ENCODE data around the gene AHRR. TPM values are rescaled to one million over a fixed set of nuclear protein-coding genes. Genes with fewer than 3 reads are reported as not detected.

The AHRR gene
- total RNA-seq, 1 donor from 2014 or later = 1.4 TPM

- Histone ChIP-seq H3K27me3 (ENCODE audit: low read depth) (no peaks in the 10 kb centered on the region), H3K4me3 (no peak overlapping the region), H3K9me3 (replicated peaks) (no peaks in the 10 kb centered on the region), H3K4me1 (no peaks in the 10 kb centered on the region), H3K36me3 (no peaks in the 10 kb centered on the region), H3K27ac (replicated peaks) (no peak overlapping the region)
- intact Hi-C loops (cut with micrococcal nuclease) = no loop called here
- no peak for TF ChIP-seq CTCF (IDR thresholded peaks at IDR 0.05; ENCODE audit: borderline replicate concordance)
- DNase-seq = no peak
Observed at GRCh38 chr5:436641-436975, 115.1 kb downstream of the AHRR start.

GRCh38 chr5:437281-437771 is 115.8 kb downstream of the AHRR start:
- intact Hi-C loops (cut with micrococcal nuclease) = no loop called here
- TF ChIP-seq CTCF (IDR thresholded peaks at IDR 0.05; ENCODE audit: borderline replicate concordance) = no peak
- H3K9me3 ChIP-seq (replicated peaks) = no peaks in the 10 kb centered on the region
- no peak for DNase-seq
- H3K4me1 ChIP-seq = peaks cover 5% of the 10 kb centered on the region
- no peaks in the 10 kb centered on the region for H3K36me3 ChIP-seq
- no peaks in the 10 kb centered on the region for H3K27me3 ChIP-seq (ENCODE audit: low read depth)
- H3K4me3 ChIP-seq = no peak overlapping the region
- H3K27ac ChIP-seq (replicated peaks) = no peak overlapping the region

- DNase-seq = no peak
- no peak overlapping the region for H3K27ac ChIP-seq (replicated peaks)
- peaks cover 16% of the 10 kb centered on the region for H3K4me1 ChIP-seq
- intact Hi-C loops (cut with micrococcal nuclease) = no loop called here
- H3K36me3 ChIP-seq = no peaks in the 10 kb centered on the region
- no peak for TF ChIP-seq CTCF (IDR thresholded peaks at IDR 0.05; ENCODE audit: borderline replicate concordance)
- H3K27me3 ChIP-seq (ENCODE audit: low read depth) = no peaks in the 10 kb centered on the region
- no peaks in the 10 kb centered on the region for H3K9me3 ChIP-seq (replicated peaks)
- no peak overlapping the region for H3K4me3 ChIP-seq
Observed at GRCh38 chr5:438481-438981, 117.0 kb downstream of the AHRR start.

GRCh38 chr5:439181-439580 is 117.7 kb downstream of the AHRR start:
- H3K36me3 ChIP-seq = no peaks in the 10 kb centered on the region
- no peak for DNase-seq
- no peak overlapping the region for H3K27ac ChIP-seq (replicated peaks)
- TF ChIP-seq CTCF (IDR thresholded peaks at IDR 0.05; ENCODE audit: borderline replicate concordance) = no peak
- no peaks in the 10 kb centered on the region for H3K9me3 ChIP-seq (replicated peaks)
- no peak overlapping the region for H3K4me3 ChIP-seq
- H3K4me1 ChIP-seq = peaks cover 22% of the 10 kb centered on the region
- intact Hi-C loops (cut with micrococcal nuclease) = no loop called here
- H3K27me3 ChIP-seq (ENCODE audit: low read depth) = no peaks in the 10 kb centered on the region

- Histone ChIP-seq H3K9me3 (replicated peaks) (no peaks in the 10 kb centered on the region), H3K27ac (replicated peaks) (no peak overlapping the region), H3K36me3 (no peaks in the 10 kb centered on the region), H3K27me3 (ENCODE audit: low read depth) (no peaks in the 10 kb centered on the region), H3K4me3 (no peak overlapping the region), H3K4me1 (peaks cover 26% of the 10 kb centered on the region)
- intact Hi-C loops (cut with micrococcal nuclease) = no loop called here
- no peak for DNase-seq
- no peak for TF ChIP-seq CTCF (IDR thresholded peaks at IDR 0.05; ENCODE audit: borderline replicate concordance)
Observed at GRCh38 chr5:439636-440035, 118.1 kb downstream of the AHRR start.
